GM12874 (cell line): ENCODE data around the gene SETDB1.

Experiments used
- TF ChIP-seq, protein P1 (sequence below): IDR thresholded peaks from 2 replicates; pipeline ENCODE4 v1.5.1; 2011; ENCODE audit warnings: low read depth, mild to moderate bottlenecking, control low read depth, low read length, moderate library complexity; ENCODE audit not compliant: insufficient read depth

Gene SETDB1

DNA sequence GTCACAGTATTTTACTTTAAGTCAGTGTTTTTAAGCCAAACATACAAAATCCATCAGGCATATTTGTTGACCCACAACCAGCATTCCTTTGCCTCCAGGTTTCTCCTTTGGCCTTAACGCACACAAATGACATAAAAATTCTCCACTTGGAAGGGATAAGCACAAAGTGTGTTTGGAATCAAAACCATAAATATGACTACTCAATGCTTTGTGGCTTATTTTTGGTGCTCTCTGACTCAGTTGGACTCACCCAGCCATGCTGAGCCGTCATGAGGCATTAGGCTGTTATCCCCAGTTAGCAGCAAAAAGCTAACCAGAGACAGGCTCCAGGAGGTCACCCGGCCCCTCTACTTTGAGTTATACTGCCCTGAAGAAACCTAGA, 83.0 kb downstream of the SETDB1 start:
- TF ChIP-seq, protein P1, sequence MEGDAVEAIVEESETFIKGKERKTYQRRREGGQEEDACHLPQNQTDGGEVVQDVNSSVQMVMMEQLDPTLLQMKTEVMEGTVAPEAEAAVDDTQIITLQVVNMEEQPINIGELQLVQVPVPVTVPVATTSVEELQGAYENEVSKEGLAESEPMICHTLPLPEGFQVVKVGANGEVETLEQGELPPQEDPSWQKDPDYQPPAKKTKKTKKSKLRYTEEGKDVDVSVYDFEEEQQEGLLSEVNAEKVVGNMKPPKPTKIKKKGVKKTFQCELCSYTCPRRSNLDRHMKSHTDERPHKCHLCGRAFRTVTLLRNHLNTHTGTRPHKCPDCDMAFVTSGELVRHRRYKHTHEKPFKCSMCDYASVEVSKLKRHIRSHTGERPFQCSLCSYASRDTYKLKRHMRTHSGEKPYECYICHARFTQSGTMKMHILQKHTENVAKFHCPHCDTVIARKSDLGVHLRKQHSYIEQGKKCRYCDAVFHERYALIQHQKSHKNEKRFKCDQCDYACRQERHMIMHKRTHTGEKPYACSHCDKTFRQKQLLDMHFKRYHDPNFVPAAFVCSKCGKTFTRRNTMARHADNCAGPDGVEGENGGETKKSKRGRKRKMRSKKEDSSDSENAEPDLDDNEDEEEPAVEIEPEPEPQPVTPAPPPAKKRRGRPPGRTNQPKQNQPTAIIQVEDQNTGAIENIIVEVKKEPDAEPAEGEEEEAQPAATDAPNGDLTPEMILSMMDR = no peak

- TF ChIP-seq, protein P1 = no peak
Measured at GRCh38 chr1:151009674-151010345, 83.6 kb downstream of the SETDB1 start.

DNA sequence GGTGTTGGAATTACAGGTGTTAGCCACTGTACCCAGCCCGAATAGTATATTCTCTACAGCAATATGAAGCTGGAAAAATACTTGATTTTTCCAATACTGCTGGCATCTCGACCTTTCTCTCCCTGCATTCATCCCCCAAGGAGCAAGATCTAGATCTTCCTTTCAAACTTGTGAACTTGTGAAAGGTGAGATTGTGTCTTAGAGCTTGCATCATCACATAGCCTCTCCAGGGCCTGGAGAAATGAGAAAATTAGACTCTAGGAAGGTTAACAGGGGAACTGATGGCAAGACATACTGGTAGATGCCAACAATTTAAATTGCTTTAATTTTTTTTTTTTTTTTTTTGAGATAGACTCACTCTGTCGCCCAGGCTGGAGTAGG, 84.2 kb downstream of the SETDB1 start:
- TF ChIP-seq, protein P1 = no peak

- TF ChIP-seq, protein P1 = no peak
Measured at GRCh38 chr1:151011154-151011850, 85.1 kb downstream of the SETDB1 start.

DNA sequence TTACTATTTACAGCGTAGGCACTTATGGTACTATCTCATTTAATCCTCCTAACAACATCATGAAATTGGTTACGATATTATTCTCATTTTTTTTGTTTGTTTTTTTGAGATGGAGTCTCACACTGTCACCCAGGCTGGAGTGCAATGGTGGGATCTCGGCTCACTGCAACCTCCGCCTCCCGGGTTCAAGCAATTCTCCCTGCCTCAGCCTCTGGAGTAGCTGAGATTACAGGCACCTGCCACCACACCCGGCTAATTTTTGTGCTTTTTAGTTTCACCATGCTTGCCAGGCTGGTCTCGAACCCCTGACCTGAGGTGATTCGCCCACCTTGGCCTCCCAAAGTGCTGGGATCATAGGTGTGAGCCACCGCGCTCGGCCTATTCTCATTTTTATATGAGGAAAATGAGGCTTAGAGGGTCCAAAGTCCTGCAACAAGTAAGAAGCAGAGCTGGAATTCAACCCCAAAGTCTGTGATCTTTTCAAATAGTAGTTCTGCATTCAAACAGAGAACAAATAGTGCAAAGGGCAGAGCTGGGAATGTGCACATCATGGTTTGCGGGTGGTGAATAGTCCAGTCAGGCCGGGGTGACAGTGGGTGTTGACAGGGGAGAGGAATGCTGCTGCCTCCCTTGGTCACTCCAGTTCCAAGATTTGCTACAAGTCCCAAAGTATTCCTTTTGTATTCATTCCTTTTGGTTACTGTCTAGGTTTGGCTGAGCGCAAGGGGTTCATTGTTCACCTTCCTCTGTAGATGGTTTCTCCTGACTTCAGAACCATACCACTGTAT, 86.7 kb downstream of the SETDB1 start:
- TF ChIP-seq, protein P1 = no peak

DNA sequence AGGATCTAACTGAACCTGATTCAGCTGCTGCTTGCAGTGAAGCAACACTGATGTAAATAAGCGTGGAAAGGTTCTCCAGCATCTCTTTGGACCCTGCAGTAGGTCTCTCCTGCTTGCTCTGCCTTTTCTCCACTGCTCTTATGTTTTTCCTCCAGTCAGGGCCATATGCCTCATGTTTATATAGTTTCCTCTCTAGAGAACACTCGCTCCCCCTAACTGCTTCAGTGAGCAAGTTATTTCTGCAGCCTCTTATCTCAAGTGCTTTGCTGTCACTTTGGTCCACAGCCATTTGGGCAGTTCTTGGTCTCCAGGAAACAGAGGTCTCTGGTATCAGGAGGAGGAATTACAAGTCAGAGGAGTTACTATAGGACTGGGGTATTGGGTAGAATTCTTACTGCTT, 87.4 kb downstream of the SETDB1 start:
- TF ChIP-seq, protein P1 = no peak
